Liver (tissue), 9 donors: Measurements from ENCODE around the gene SLC7A14. TPM values are rescaled to one million over a fixed set of nuclear protein-coding genes. Genes with fewer than 3 reads are reported as not detected.

Experiments
- DNase-seq: peaks from one replicate; pipeline ENCODE4 v3.0.0-alpha.2; 2017; ENCODE audit warnings: low spot score
- H3K27ac ChIP-seq, 2 donors: one replicate each; pipeline ENCODE4 v1.7.0; 2013; ENCODE audit warnings: inconsistent platforms in 2 of 2, low read length in 2 of 2, control low read depth in 1 of 2, low read depth in 1 of 2, mild to moderate bottlenecking in 1 of 2
- H3K27me3 ChIP-seq, 4 donors: one replicate each; pipeline versions ENCODE4 v1.6.1 to v1.7.0; 2013; ENCODE audit warnings: low read length in 3 of 4, inconsistent platforms in 1 of 4, mild to moderate bottlenecking in 1 of 4, moderate library complexity in 1 of 4; ENCODE audit not compliant: control insufficient read depth in 4 of 4, insufficient read depth in 4 of 4
- H3K36me3 ChIP-seq, 4 donors: one replicate each; pipeline versions ENCODE4 v1.6.1 to v1.7.0; 2013; ENCODE audit warnings: low read length in 3 of 4, mild to moderate bottlenecking in 3 of 4, low read depth in 1 of 4, moderate library complexity in 1 of 4; ENCODE audit not compliant: control insufficient read depth in 4 of 4, insufficient read depth in 3 of 4
- H3K4me1 ChIP-seq, 4 donors: one replicate each; pipeline versions ENCODE4 v1.6.1 to v1.7.0; 2013; ENCODE audit warnings: low read length in 3 of 4, mild to moderate bottlenecking in 3 of 4, moderate library complexity in 1 of 4; ENCODE audit not compliant: control insufficient read depth in 4 of 4, insufficient read depth in 4 of 4
- H3K4me3 ChIP-seq, 3 donors: one replicate each; pipeline versions ENCODE4 v1.6.1 to v1.7.0; 2013; ENCODE audit warnings: low read length in 3 of 3, control low read depth in 1 of 3, low read depth in 1 of 3, mild to moderate bottlenecking in 1 of 3
- H3K9ac ChIP-seq, 2 donors: one replicate each; pipeline ENCODE4 v1.7.0; 2013; ENCODE audit warnings: low read length in 2 of 2, mild to moderate bottlenecking in 2 of 2, moderate library complexity in 2 of 2, control low read depth in 1 of 2, low read depth in 1 of 2
- H3K9me3 ChIP-seq, 4 donors: one replicate each; pipeline versions ENCODE4 v1.6.1 to v1.7.0; 2013; ENCODE audit warnings: low read length in 3 of 4; ENCODE audit not compliant: control insufficient read depth in 4 of 4
- EGR1 ChIP-seq, 2 donors: IDR thresholded peaks; 2 replicates each; pipeline ENCODE4 v1.6.1; 2016 to 2018; ENCODE audit warnings: antibody characterized with exemption in 2 of 2, low read depth in 2 of 2
- FOXA1 ChIP-seq: IDR thresholded peaks from 2 replicates; pipeline ENCODE4 v1.6.1; 2016; ENCODE audit warnings: antibody characterized with exemption
- FOXA2 ChIP-seq: IDR thresholded peaks from 2 replicates; pipeline ENCODE4 v1.6.1; 2016; ENCODE audit warnings: antibody characterized with exemption
- GABPA ChIP-seq, 2 donors: IDR thresholded peaks in 1 of 2; conservative IDR thresholded peaks in 1 of 2; 2 replicates each; pipeline ENCODE4 v1.6.1; 2016; ENCODE audit warnings: antibody characterized with exemption in 2 of 2, mild to moderate bottlenecking in 1 of 2, moderate library complexity in 1 of 2
- HNF4A ChIP-seq, 2 donors: conservative IDR thresholded peaks; 2 replicates each; pipeline ENCODE4 v1.6.1; 2016; ENCODE audit warnings: antibody characterized with exemption in 2 of 2, mild to moderate bottlenecking in 2 of 2
- HNF4G ChIP-seq: IDR thresholded peaks from 2 replicates; pipeline ENCODE4 v1.6.1; 2016; ENCODE audit warnings: antibody characterized with exemption
- JUND ChIP-seq, 2 donors: IDR thresholded peaks; 2 replicates each; pipeline ENCODE4 v1.6.1; 2016; ENCODE audit warnings: antibody characterized with exemption in 2 of 2
- NR2F2 ChIP-seq: IDR thresholded peaks from 2 replicates; pipeline ENCODE4 v1.6.1; 2016; ENCODE audit warnings: antibody characterized with exemption
- RAD21 ChIP-seq, 2 donors: IDR thresholded peaks; 2 replicates each; pipeline ENCODE4 v1.6.1; 2016; ENCODE audit warnings: antibody characterized with exemption in 2 of 2, mild to moderate bottlenecking in 2 of 2
- RXRA ChIP-seq, 2 donors: IDR thresholded peaks; 2 replicates each; pipeline ENCODE4 v1.6.1; 2017 to 2018; ENCODE audit warnings: antibody characterized with exemption in 2 of 2, mild to moderate bottlenecking in 1 of 2
- SP1 ChIP-seq: IDR thresholded peaks from 2 replicates; pipeline ENCODE4 v1.6.1; 2018; ENCODE audit warnings: antibody characterized with exemption, mild to moderate bottlenecking
- TAF1 ChIP-seq: conservative IDR thresholded peaks from 2 replicates; pipeline ENCODE4 v1.6.1; 2016; ENCODE audit warnings: antibody characterized with exemption, mild to moderate bottlenecking
- YY1 ChIP-seq: IDR thresholded peaks from 2 replicates; pipeline ENCODE4 v1.6.1; 2016; ENCODE audit warnings: antibody characterized with exemption, mild to moderate bottlenecking
- WGBS: extraction: QIAGEN DNeasy Blood & Tissue Kit; methylation state at CpG from one replicate; pipeline ENCODE4 v1.1.7; 2013; 5-methylcytosine and 5-hydroxymethylcytosine counted together
- polyA plus RNA-seq, 2 donors: library from polyadenylated mRNA; stranded (reverse) in 1 of 2; unstranded in 1 of 2; fragments of 200-250 nt in 1 of 2; fragments of >200 nt in 1 of 2; fragmentation: Nextera tagmentation in 1 of 2; extraction: Ambion mirVana in 1 of 2; gene quantifications; one replicate each; pipeline versions ENCODE4 v1.2.1 to v1.2.3, GENCODE V29; 2013 to 2015
- total RNA-seq, 2 donors: library from RNA; depleted of rRNA; stranded (reverse); fragments of >200 nt; gene quantifications; one replicate each; pipeline ENCODE4 v1.2.3, GENCODE V29; 2014
- TF ChIP-seq, protein P1 (sequence below): IDR thresholded peaks from 2 replicates; pipeline ENCODE4 v1.6.1; 2016; ENCODE audit warnings: antibody characterized with exemption
- TF ChIP-seq, protein P2 (sequence below): IDR thresholded peaks from 2 replicates; pipeline ENCODE4 v1.6.1; 2016; ENCODE audit warnings: antibody characterized with exemption
- TF ChIP-seq, protein P3 (sequence below): fragments of 150-350 bp; IDR thresholded peaks from 2 replicates; pipeline ENCODE4 v1.5.1; 2017; ENCODE audit warnings: improper control_type of control experiment, low read depth, low read length; ENCODE audit not compliant: missing input control
- TF ChIP-seq, protein P4 (sequence below): IDR thresholded peaks from 2 replicates; pipeline ENCODE4 v1.6.1; 2016; ENCODE audit warnings: antibody characterized with exemption, mild to moderate bottlenecking
- TF ChIP-seq, protein P5 (sequence below): IDR thresholded peaks from 2 replicates; pipeline ENCODE4 v1.6.1; 2016; ENCODE audit warnings: antibody characterized with exemption
- donor health status: healthy.
- donor health status: healthy.
- donor health status: healthy.
- donor health status: healthy.
- donor health status: healthy.

Gene SLC7A14
- total and polyA plus RNA-seq, 4 donors = under 0.01 to 0.01 (median under 0.01) TPM; not detected in 1

DNA sequence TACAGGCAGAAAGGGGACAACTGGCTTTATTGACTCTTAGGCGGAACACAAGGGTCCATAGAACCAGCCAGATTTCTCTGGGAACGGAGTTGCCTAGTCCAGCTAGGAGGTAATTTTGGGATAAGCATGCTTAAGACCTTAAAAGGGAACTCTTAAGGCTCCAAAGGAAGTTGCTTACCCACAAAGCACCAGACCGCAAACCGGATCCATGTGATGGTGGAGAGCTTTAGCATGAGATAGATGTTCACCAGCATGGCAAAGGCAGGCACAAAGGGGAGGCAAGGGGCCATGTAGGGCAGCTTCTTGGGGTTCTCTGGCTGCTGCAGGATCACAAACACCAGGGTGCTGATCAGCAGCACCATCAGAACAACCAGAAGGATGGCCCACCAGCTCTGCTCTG is 105.8 kb downstream of the SLC7A14 start:
- no peaks in the 10 kb centered on the region for H3K36me3 ChIP-seq
- TF ChIP-seq, protein P1, sequence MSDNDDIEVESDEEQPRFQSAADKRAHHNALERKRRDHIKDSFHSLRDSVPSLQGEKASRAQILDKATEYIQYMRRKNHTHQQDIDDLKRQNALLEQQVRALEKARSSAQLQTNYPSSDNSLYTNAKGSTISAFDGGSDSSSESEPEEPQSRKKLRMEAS = no peak
- TF ChIP-seq NR2F2 (no peak), FOXA2 (no peak), GABPA (IDR thresholded peaks at IDR 0.05 in 1 of 2, conservative IDR thresholded peaks at IDR 0.05 in 1 of 2) (no peak), SP1 (no peak), EGR1 (IDR thresholded peaks at IDR 0.05; ENCODE audit: low read depth in 2 of 2) (no peak), RAD21 (IDR thresholded peaks at IDR 0.05) (no peak), HNF4G (no peak), FOXA1 (no peak), RXRA (IDR thresholded peaks at IDR 0.05) (no peak), HNF4A (conservative IDR thresholded peaks at IDR 0.05) (no peak), JUND (IDR thresholded peaks at IDR 0.05) (no peak), YY1 (no peak), TAF1 (no peak)
- TF ChIP-seq, protein P2, sequence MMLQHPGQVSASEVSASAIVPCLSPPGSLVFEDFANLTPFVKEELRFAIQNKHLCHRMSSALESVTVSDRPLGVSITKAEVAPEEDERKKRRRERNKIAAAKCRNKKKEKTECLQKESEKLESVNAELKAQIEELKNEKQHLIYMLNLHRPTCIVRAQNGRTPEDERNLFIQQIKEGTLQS = no peak
- TF ChIP-seq, protein P3, sequence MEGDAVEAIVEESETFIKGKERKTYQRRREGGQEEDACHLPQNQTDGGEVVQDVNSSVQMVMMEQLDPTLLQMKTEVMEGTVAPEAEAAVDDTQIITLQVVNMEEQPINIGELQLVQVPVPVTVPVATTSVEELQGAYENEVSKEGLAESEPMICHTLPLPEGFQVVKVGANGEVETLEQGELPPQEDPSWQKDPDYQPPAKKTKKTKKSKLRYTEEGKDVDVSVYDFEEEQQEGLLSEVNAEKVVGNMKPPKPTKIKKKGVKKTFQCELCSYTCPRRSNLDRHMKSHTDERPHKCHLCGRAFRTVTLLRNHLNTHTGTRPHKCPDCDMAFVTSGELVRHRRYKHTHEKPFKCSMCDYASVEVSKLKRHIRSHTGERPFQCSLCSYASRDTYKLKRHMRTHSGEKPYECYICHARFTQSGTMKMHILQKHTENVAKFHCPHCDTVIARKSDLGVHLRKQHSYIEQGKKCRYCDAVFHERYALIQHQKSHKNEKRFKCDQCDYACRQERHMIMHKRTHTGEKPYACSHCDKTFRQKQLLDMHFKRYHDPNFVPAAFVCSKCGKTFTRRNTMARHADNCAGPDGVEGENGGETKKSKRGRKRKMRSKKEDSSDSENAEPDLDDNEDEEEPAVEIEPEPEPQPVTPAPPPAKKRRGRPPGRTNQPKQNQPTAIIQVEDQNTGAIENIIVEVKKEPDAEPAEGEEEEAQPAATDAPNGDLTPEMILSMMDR = no peak
- TF ChIP-seq, protein P4, sequence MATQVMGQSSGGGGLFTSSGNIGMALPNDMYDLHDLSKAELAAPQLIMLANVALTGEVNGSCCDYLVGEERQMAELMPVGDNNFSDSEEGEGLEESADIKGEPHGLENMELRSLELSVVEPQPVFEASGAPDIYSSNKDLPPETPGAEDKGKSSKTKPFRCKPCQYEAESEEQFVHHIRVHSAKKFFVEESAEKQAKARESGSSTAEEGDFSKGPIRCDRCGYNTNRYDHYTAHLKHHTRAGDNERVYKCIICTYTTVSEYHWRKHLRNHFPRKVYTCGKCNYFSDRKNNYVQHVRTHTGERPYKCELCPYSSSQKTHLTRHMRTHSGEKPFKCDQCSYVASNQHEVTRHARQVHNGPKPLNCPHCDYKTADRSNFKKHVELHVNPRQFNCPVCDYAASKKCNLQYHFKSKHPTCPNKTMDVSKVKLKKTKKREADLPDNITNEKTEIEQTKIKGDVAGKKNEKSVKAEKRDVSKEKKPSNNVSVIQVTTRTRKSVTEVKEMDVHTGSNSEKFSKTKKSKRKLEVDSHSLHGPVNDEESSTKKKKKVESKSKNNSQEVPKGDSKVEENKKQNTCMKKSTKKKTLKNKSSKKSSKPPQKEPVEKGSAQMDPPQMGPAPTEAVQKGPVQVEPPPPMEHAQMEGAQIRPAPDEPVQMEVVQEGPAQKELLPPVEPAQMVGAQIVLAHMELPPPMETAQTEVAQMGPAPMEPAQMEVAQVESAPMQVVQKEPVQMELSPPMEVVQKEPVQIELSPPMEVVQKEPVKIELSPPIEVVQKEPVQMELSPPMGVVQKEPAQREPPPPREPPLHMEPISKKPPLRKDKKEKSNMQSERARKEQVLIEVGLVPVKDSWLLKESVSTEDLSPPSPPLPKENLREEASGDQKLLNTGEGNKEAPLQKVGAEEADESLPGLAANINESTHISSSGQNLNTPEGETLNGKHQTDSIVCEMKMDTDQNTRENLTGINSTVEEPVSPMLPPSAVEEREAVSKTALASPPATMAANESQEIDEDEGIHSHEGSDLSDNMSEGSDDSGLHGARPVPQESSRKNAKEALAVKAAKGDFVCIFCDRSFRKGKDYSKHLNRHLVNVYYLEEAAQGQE = no peak
- 93% methylated on average over 4 of the region's 4 CpGs for WGBS

DNA sequence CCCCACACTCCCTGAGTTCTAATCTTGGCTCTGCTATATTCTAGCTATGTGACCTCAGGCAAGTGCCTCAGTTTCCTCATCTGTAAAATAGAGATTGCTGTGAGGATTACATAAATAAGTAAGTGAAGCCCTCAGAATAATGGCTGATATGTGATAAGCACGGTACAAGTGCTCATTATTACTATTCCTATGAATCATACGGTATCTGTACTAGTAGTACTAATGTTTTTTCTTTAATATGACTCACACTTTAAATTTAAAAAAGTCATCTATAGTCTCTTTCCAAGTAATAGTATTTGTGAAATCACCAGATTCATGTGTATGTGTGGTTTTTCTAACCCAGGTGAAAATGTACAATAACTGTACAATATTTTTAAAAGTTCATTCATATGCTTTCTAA is 108.5 kb downstream of the SLC7A14 start:
- TF ChIP-seq GABPA (IDR thresholded peaks at IDR 0.05 in 1 of 2, conservative IDR thresholded peaks at IDR 0.05 in 1 of 2) (no peak), HNF4G (no peak), EGR1 (IDR thresholded peaks at IDR 0.05; ENCODE audit: low read depth in 2 of 2) (no peak), RXRA (IDR thresholded peaks at IDR 0.05) (no peak), TAF1 (no peak), NR2F2 (no peak)
- TF ChIP-seq, protein P5, sequence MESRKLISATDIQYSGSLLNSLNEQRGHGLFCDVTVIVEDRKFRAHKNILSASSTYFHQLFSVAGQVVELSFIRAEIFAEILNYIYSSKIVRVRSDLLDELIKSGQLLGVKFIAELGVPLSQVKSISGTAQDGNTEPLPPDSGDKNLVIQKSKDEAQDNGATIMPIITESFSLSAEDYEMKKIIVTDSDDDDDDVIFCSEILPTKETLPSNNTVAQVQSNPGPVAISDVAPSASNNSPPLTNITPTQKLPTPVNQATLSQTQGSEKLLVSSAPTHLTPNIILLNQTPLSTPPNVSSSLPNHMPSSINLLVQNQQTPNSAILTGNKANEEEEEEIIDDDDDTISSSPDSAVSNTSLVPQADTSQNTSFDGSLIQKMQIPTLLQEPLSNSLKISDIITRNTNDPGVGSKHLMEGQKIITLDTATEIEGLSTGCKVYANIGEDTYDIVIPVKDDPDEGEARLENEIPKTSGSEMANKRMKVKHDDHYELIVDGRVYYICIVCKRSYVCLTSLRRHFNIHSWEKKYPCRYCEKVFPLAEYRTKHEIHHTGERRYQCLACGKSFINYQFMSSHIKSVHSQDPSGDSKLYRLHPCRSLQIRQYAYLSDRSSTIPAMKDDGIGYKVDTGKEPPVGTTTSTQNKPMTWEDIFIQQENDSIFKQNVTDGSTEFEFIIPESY = no peak
- Histone ChIP-seq H3K27ac (no peak overlapping the region), H3K9ac (no peak overlapping the region), H3K4me1 (no peaks in the 10 kb centered on the region), H3K27me3 (no peaks in the 10 kb centered on the region), H3K4me3 (no peak overlapping the region), H3K36me3 (no peaks in the 10 kb centered on the region), H3K9me3 (no peaks in the 10 kb centered on the region)
- DNase-seq = no peak
- 65% methylated on average over 2 of the region's 2 CpGs for WGBS

More for the DNA sequence above, 105.8 kb downstream of the SLC7A14 start:
- Histone ChIP-seq H3K9me3 (no peaks in the 10 kb centered on the region), H3K9ac (no peak overlapping the region), H3K27ac (no peak overlapping the region), H3K4me3 (no peak overlapping the region), H3K4me1 (no peaks in the 10 kb centered on the region), H3K27me3 (no peaks in the 10 kb centered on the region)
- DNase-seq = no peak
